Activated T-cell treated with anti-CD3 and anti-CD28 coated beads, Interleukin-2, amount 50 U/mL, for 4 hours (primary cell): Measurements from ENCODE around the gene GPT2. TPM values are rescaled to one million over a fixed set of nuclear protein-coding genes. Genes with fewer than 3 reads are reported as not detected.
A peak's percentile ranks its signal among the peaks of the same experiment; 100 is the strongest.
"Not testable (repeated sequence)": the region's sequence is repeated elsewhere in the genome, so short reads cannot be mapped to it uniquely, and the experiment has no call there.

Experiments
- ATAC-seq, 2 donors: fragments of 200-7000 bp; cut with Tn5 transposase; one replicate each; pipeline ENCODE4 v1.10.0; 2021
- DNase-seq: peaks from one replicate; pipeline ENCODE4 v3.0.0-alpha.2; 2020
- H3K27me3 Mint-ChIP-seq: one replicate; pipeline ENCODE4 v1.8.0; 2021; ENCODE audit warnings: low read depth, mixed read lengths
- H3K36me3 Mint-ChIP-seq: one replicate; pipeline ENCODE4 v1.8.0; 2022; ENCODE audit warnings: mixed read lengths; ENCODE audit not compliant: insufficient read depth
- H3K4me1 Mint-ChIP-seq: one replicate; pipeline ENCODE4 v1.8.0; 2021; ENCODE audit warnings: low read depth, mixed read lengths
- H3K4me3 Mint-ChIP-seq: one replicate; pipeline ENCODE4 v1.8.0; 2021; ENCODE audit warnings: mild to moderate bottlenecking, moderate library complexity, mixed read lengths
- H3K9me3 Mint-ChIP-seq: one replicate; pipeline ENCODE4 v1.8.0; 2021; ENCODE audit warnings: mixed read lengths
- total RNA-seq, 3 donors: library from RNA; stranded (reverse); gene quantifications; one replicate each; pipeline ENCODE4 v1.2.1, GENCODE V29; 2021

Gene GPT2
- total RNA-seq, 3 donors from 2014 or later, result 8.8 to 18.1 (median 11.2) TPM

DNA sequence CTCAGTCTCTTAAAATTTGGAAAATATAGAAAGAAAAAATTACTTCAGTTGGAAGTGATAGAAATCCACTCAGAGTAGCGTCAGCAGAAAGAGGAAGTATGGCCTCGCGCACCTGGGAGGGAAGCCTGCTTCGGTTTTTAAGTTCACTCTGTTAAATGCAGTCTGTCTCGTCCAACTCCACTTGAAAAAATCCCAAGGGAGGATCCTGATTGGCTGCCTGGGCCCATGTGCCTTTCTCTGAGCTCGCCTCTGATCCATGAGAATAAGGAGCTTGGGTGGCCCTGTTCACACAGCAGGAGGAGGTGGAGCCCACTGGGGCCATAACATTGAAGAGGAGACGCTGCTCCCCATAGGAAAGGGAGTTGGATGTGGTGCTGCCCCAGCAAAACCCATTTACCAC, 48.6 kb downstream of the GPT2 start:
- no peaks in the 10 kb centered on the region for H3K9me3 Mint-ChIP-seq
- H3K36me3 Mint-ChIP-seq, result peaks cover 4% of the 10 kb centered on the region
- no peak for ATAC-seq
- H3K4me1 Mint-ChIP-seq, result no peaks in the 10 kb centered on the region
- no peak overlapping the region for H3K4me3 Mint-ChIP-seq
- no peaks in the 10 kb centered on the region for H3K27me3 Mint-ChIP-seq
- no peak for DNase-seq

DNA sequence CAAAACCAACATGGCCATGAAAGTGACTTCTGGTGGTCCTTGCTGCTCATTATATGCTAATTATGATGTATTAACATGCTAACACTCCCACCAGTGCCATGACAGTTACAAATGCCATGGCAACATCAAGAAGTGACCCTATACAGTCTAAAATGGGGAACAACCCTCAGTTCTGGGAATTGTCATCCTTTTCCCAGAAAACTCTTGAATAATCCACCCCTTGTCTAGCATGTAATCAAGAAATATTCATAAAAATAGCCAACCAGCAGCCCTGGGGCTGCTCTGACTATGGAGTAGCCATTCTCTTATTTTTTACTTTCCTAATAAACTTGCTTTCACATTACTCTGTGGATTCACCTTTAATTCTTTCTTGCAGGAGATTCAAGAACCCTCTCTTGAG, 53.4 kb downstream of the GPT2 start:
- no peaks in the 10 kb centered on the region for H3K36me3 Mint-ChIP-seq
- no peak for DNase-seq
- peaks cover 2% of the 10 kb centered on the region for H3K4me1 Mint-ChIP-seq
- H3K4me3 Mint-ChIP-seq, result no peak overlapping the region
- H3K27me3 Mint-ChIP-seq, result no peaks in the 10 kb centered on the region
- H3K9me3 Mint-ChIP-seq, result no peaks in the 10 kb centered on the region
- no peak for ATAC-seq

DNA sequence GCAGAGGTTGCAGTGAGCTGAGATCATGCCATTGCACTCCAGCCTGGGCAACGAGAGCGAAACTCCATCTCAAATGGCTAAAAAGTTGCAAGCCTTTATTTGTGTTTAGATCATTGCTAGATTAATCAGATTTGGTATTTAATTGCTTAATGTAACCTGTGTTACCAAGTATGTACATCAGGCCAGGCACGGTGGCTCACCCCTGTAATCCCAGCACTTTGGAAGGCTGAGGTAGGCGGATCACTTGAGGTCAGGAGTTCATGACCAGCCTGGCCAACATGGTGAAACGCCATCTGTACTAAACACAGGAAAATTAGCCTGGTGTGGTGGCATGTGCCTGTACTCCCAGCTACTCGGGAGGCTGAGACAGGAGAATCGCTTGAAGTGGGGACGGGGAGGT, 60.6 kb downstream of the GPT2 start:
- not testable (repeated sequence) for DNase-seq, H3K9me3 Mint-ChIP-seq, ATAC-seq, H3K27me3 Mint-ChIP-seq, H3K36me3 Mint-ChIP-seq, H3K4me3 Mint-ChIP-seq
- peaks cover 16% of the 10 kb centered on the region for H3K4me1 Mint-ChIP-seq

- H3K4me3 Mint-ChIP-seq, result no peak overlapping the region
- H3K36me3 Mint-ChIP-seq, result no peaks in the 10 kb centered on the region
- H3K27me3 Mint-ChIP-seq, result no peaks in the 10 kb centered on the region
- no peaks in the 10 kb centered on the region for H3K9me3 Mint-ChIP-seq
- H3K4me1 Mint-ChIP-seq, result peaks cover 11% of the 10 kb centered on the region
- no peak for DNase-seq
- peak; percentile 35 to 36 for ATAC-seq
These were observed 63.9 kb downstream of the GPT2 start for GRCh38 chr16:46947900-46948547.

- ATAC-seq, result peak in 1 of 2 donors; percentile 5
These were observed 64.5 kb downstream of the GPT2 start for GRCh38 chr16:46948548-46949166.

GRCh38 chr16:46949241-46949892, 65.2 kb downstream of the GPT2 start:
- Mint-ChIP-seq H3K4me3 (no peak overlapping the region), H3K36me3 (peaks cover 3% of the 10 kb centered on the region), H3K4me1 (peaks cover 7% of the 10 kb centered on the region), H3K27me3 (no peaks in the 10 kb centered on the region), H3K9me3 (no peaks in the 10 kb centered on the region)
- DNase-seq (peak; percentile 10), ATAC-seq (peak; percentile 81 to 87)

More at GRCh38 chr16:46948548-46949166, 64.5 kb downstream of the GPT2 start:
- no peak for DNase-seq
- H3K4me1 Mint-ChIP-seq, result peaks cover 7% of the 10 kb centered on the region
- no peaks in the 10 kb centered on the region for H3K9me3 Mint-ChIP-seq
- no peaks in the 10 kb centered on the region for H3K27me3 Mint-ChIP-seq
- no peaks in the 10 kb centered on the region for H3K36me3 Mint-ChIP-seq
- H3K4me3 Mint-ChIP-seq, result no peak overlapping the region

- no peak for ATAC-seq
- no peaks in the 10 kb centered on the region for H3K9me3 Mint-ChIP-seq
- H3K27me3 Mint-ChIP-seq, result no peaks in the 10 kb centered on the region
- H3K4me1 Mint-ChIP-seq, result peaks cover 7% of the 10 kb centered on the region
- H3K36me3 Mint-ChIP-seq, result peaks cover 8% of the 10 kb centered on the region
- no peak for DNase-seq
- no peak overlapping the region for H3K4me3 Mint-ChIP-seq
These were observed 65.8 kb downstream of the GPT2 start for GRCh38 chr16:46950009-46950408.

DNA sequence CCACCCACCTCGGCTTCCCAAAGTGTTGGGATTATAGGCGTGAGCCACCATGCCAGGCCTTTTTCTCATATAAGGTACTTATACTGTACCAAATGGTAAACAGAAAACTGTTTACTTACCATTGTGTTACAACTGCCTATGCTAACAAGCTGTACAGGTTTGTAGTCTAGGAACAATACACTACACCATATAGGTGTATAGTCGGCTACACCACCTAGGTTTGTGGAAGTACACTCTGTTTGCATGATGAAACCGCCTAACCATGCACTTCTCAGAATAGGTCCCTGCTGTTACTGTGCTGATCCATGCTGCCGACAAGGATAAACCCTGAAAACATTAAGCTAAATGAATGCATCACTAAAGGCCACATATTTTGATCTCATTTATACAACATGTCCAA, 70.4 kb downstream of the GPT2 start:
- ATAC-seq (no peak), DNase-seq (no peak)
- Mint-ChIP-seq H3K27me3 (no peaks in the 10 kb centered on the region), H3K4me1 (peaks cover under 1% of the 10 kb centered on the region), H3K36me3 (peaks cover 25% of the 10 kb centered on the region), H3K9me3 (no peaks in the 10 kb centered on the region), H3K4me3 (no peak overlapping the region)

- no peaks in the 10 kb centered on the region for H3K9me3 Mint-ChIP-seq
- peaks cover 49% of the 10 kb centered on the region for H3K36me3 Mint-ChIP-seq
- peaks cover 23% of the 10 kb centered on the region for H3K4me1 Mint-ChIP-seq
- no peak for DNase-seq
- ATAC-seq, result peak; percentile 99
- peak overlapping the region; percentile 8 for H3K4me3 Mint-ChIP-seq
- H3K27me3 Mint-ChIP-seq, result no peaks in the 10 kb centered on the region
These were observed 77.5 kb downstream of the GPT2 start for GRCh38 chr16:46961373-46962353.

GRCh38 chr16:46962629-46963028, 78.5 kb downstream of the GPT2 start:
- no peaks in the 10 kb centered on the region for H3K27me3 Mint-ChIP-seq
- H3K36me3 Mint-ChIP-seq, result peaks cover 53% of the 10 kb centered on the region
- H3K4me3 Mint-ChIP-seq, result no peak overlapping the region

GRCh38 chr16:46968063-46968435, 83.9 kb downstream of the GPT2 start:
- no peaks in the 10 kb centered on the region for H3K9me3 Mint-ChIP-seq
- H3K36me3 Mint-ChIP-seq, result peaks cover 48% of the 10 kb centered on the region
- no peak overlapping the region for H3K4me3 Mint-ChIP-seq
- no peak for DNase-seq
- ATAC-seq, result no peak
- H3K4me1 Mint-ChIP-seq, result peaks cover 46% of the 10 kb centered on the region
- H3K27me3 Mint-ChIP-seq, result no peaks in the 10 kb centered on the region

More at GRCh38 chr16:46962629-46963028, 78.5 kb downstream of the GPT2 start:
- DNase-seq (no peak), ATAC-seq (no peak)
- Mint-ChIP-seq H3K4me1 (peaks cover 28% of the 10 kb centered on the region), H3K9me3 (no peaks in the 10 kb centered on the region)

GRCh38 chr16:46970089-46970488, 85.9 kb downstream of the GPT2 start:
- DNase-seq (no peak), ATAC-seq (no peak)
- Mint-ChIP-seq H3K27me3 (no peaks in the 10 kb centered on the region), H3K36me3 (peaks cover 39% of the 10 kb centered on the region), H3K4me1 (peaks cover 52% of the 10 kb centered on the region), H3K9me3 (no peaks in the 10 kb centered on the region), H3K4me3 (no peak overlapping the region)

DNA sequence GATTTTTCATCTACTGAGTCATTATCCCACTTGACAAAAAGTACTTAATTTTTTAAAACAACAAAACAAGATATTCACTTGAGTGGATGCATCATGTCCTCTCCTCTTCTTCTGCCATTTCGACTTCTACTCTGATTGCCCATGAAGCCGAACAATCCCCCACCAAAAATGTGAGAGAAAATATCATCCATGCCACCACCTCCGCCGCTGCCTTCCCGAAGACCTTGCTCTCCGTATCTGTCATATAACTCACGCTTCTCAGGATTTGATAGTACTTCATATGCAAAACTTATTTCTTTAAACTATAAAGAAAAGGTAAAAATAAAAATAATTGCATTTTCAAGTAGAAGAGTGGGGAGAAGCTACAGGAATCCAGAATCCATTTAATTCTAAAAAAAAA, 87.1 kb downstream of the GPT2 start:
- Mint-ChIP-seq H3K36me3 (peaks cover 37% of the 10 kb centered on the region), H3K9me3 (no peaks in the 10 kb centered on the region), H3K27me3 (no peaks in the 10 kb centered on the region), H3K4me1 (peaks cover 62% of the 10 kb centered on the region), H3K4me3 (peak overlapping the region; percentile 65)
- ATAC-seq, result no peak
- no peak for DNase-seq
